Gastroesophageal sphincter (tissue), 3 donors: Measurements from ENCODE around the gene ZFC3H1.

Source experiments
- EP300 ChIP-seq: sonication (generic); formaldehyde crosslinking; IDR thresholded peaks from one replicate; pipeline ENCODE4 v1.6.1; 2017; ENCODE audit warnings: antibody characterized with exemption, mild to moderate bottlenecking
- POLR2A ChIP-seq, 2 donors: fragments of 450-650 bp; IDR thresholded peaks; one replicate each; pipeline ENCODE4 v1.6.1; 2017; ENCODE audit warnings: antibody characterized with exemption in 2 of 2, mild to moderate bottlenecking in 2 of 2, moderate library complexity in 1 of 2
- POLR2AphosphoS5 ChIP-seq: sonication (generic); formaldehyde crosslinking; IDR thresholded peaks from one replicate; pipeline ENCODE4 v1.6.1; 2017; ENCODE audit warnings: antibody characterized with exemption
- TF ChIP-seq, protein P1 (sequence below), 4 experiments: fragments of 200-600 bp in 2 of 4; fragments of 450-650 bp in 2 of 4; sonication (generic) in 1 of 4; IDR thresholded peaks; one replicate each; pipeline ENCODE4 v1.5.1; 2017 to 2019; ENCODE audit warnings: antibody characterized with exemption in 4 of 4, mild to moderate bottlenecking in 2 of 4, moderate library complexity in 2 of 4

DNA sequence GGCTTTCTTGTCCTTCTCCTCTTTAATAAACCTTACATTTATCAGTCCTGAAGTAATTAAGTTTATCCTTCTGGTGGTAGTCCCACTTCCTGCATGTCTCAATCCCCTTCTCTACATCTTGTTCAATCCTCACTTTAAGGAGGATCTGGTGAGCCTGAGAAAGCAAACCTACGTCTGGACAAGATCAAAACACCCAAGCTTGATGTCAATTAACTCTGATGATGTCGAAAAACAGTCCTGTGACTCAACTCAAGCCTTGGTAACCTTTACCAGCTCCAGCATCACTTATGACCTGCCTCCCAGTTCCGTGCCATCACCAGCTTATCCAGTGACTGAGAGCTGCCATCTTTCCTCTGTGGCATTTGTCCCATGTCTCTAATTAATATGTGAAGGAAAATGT lies 79.3 kb downstream of the ZFC3H1 start:
- TF ChIP-seq POLR2A (IDR thresholded peaks at IDR 0.05) (no peak), EP300 (no peak), POLR2AphosphoS5 (no peak)
- TF ChIP-seq, protein P1, sequence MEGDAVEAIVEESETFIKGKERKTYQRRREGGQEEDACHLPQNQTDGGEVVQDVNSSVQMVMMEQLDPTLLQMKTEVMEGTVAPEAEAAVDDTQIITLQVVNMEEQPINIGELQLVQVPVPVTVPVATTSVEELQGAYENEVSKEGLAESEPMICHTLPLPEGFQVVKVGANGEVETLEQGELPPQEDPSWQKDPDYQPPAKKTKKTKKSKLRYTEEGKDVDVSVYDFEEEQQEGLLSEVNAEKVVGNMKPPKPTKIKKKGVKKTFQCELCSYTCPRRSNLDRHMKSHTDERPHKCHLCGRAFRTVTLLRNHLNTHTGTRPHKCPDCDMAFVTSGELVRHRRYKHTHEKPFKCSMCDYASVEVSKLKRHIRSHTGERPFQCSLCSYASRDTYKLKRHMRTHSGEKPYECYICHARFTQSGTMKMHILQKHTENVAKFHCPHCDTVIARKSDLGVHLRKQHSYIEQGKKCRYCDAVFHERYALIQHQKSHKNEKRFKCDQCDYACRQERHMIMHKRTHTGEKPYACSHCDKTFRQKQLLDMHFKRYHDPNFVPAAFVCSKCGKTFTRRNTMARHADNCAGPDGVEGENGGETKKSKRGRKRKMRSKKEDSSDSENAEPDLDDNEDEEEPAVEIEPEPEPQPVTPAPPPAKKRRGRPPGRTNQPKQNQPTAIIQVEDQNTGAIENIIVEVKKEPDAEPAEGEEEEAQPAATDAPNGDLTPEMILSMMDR (IDR thresholded peaks at IDR 0.05) = no peak
